GM19468 (cell line): ENCODE data around the gene TTC9C.
A peak's percentile ranks its signal among the peaks of the same experiment; 100 is the strongest.
"Not testable (repeated sequence)": the region's sequence is repeated elsewhere in the genome, so short reads cannot be mapped to it uniquely, and the experiment has no call there.

ENCODE experiments used
- ATAC-seq: cut with Tn5 transposase; IDR thresholded peaks from one replicate; pipeline ENCODE4 v1.9.1; 2021; ENCODE audit warnings: mild to moderate bottlenecking, moderate library complexity, moderate number of reproducible peaks; ENCODE audit not compliant: unreplicated experiment; ENCODE audit errors: extremely low read depth

The TTC9C gene

GRCh38 chr11:62747475-62748160 lies 19.3 kb downstream of the TTC9C start:
- ATAC-seq, result no peak

GRCh38 chr11:62749931-62750330 lies 21.6 kb downstream of the TTC9C start:
- ATAC-seq, result not testable (repeated sequence)

GRCh38 chr11:62752177-62752785 lies 24.0 kb downstream of the TTC9C start:
- no peak for ATAC-seq

GRCh38 chr11:62752994-62753735 lies 24.9 kb downstream of the TTC9C start:
- no peak for ATAC-seq

- ATAC-seq, result peak; percentile 81
Observed at GRCh38 chr11:62753736-62754603, 25.7 kb downstream of the TTC9C start, which contains the start of gene ZBTB3. Gene ZBTB3, minus strand, starts transcription at chr11:62754160. Its CDS starts 496 bp downstream, at chr11:62753664.

GRCh38 chr11:62755086-62755615 lies 26.9 kb downstream of the TTC9C start:
- ATAC-seq, result no peak

GRCh38 chr11:62757846-62758788 lies 29.8 kb downstream of the TTC9C start:
- ATAC-seq, result no peak

- ATAC-seq, result not testable (repeated sequence)
Observed at GRCh38 chr11:62760867-62761227, 32.6 kb downstream of the TTC9C start.

GRCh38 chr11:62770778-62771143 lies 42.5 kb downstream of the TTC9C start:
- no peak for ATAC-seq

- peak; percentile 33 for ATAC-seq
Observed at GRCh38 chr11:62771144-62772021, 43.1 kb downstream of the TTC9C start, which contains the start of gene TAF6L. Gene TAF6L, plus strand, starts transcription at chr11:62771396. Its CDS starts 4,388 bp downstream, at chr11:62775784.

GRCh38 chr11:62774407-62774806 lies 46.1 kb downstream of the TTC9C start:
- ATAC-seq, result no peak

GRCh38 chr11:62775646-62776045 lies 47.4 kb downstream of the TTC9C start:
- ATAC-seq, result no peak

GRCh38 chr11:62777389-62777788 lies 49.1 kb downstream of the TTC9C start:
- no peak for ATAC-seq

- no peak for ATAC-seq
Observed at GRCh38 chr11:62778441-62778840, 50.2 kb downstream of the TTC9C start.

- no peak for ATAC-seq
Observed at GRCh38 chr11:62782753-62783152, 54.5 kb downstream of the TTC9C start.

GRCh38 chr11:62786318-62787004 lies 58.2 kb downstream of the TTC9C start:
- no peak for ATAC-seq

GRCh38 chr11:62787005-62787759 lies 58.9 kb downstream of the TTC9C start, which contains the start of gene TMEM179B:
Gene TMEM179B, plus strand, starts transcription at chr11:62787402. Its CDS starts 30 bp downstream, at chr11:62787432.
- peak; percentile 20 for ATAC-seq
